Activated CD8-positive, alpha-beta memory T cell treated with anti-CD3 and anti-CD28 coated beads, Interleukin-2, amount 10 ng/mL, durations not matched to agents 7 days and 5 days (primary cell): ENCODE data around the gene DPP6. TPM values are rescaled to one million over a fixed set of nuclear protein-coding genes. Genes with fewer than 3 reads are reported as not detected.

Experiments used
- ATAC-seq: fragments of 150-1000 bp; cut with Tn5 transposase; one replicate; pipeline ENCODE4 v1.10.0; 2021; ENCODE audit warnings: moderate library complexity
- CTCF ChIA-PET: fragments of 350-600 bp; sonication (Branson Sonifier 250); formaldehyde crosslinking; loops from one replicate; lab custom pipeline; 2021; ENCODE audit warnings: antibody characterized with exemption; lab: Charles Lee
- DNase-seq: peaks from one replicate; pipeline ENCODE4 v3.0.0-alpha.2; 2020
- H3K27ac Mint-ChIP-seq: one replicate; pipeline ENCODE4 v1.8.0; 2021; ENCODE audit warnings: mild to moderate bottlenecking, mixed read lengths
- H3K27me3 Mint-ChIP-seq: one replicate; pipeline ENCODE4 v1.8.0; 2021; ENCODE audit warnings: mixed read lengths
- H3K36me3 Mint-ChIP-seq: one replicate; pipeline ENCODE4 v1.8.0; 2021; ENCODE audit warnings: mild to moderate bottlenecking, mixed read lengths
- H3K4me1 Mint-ChIP-seq: one replicate; pipeline ENCODE4 v1.8.0; 2021; ENCODE audit warnings: mixed read lengths
- H3K4me3 Mint-ChIP-seq: one replicate; pipeline ENCODE4 v1.8.0; 2021; ENCODE audit warnings: mild to moderate bottlenecking, moderate library complexity, mixed read lengths
- H3K9me3 Mint-ChIP-seq: one replicate; pipeline ENCODE4 v1.8.0; 2022; ENCODE audit warnings: low read depth, mixed read lengths
- total RNA-seq, 2 experiments: library from RNA; stranded (reverse); gene quantifications; one replicate each; pipeline ENCODE4 v1.2.3, GENCODE V29; 2021

The DPP6 gene
- total RNA-seq, 2 experiments from 2014 or later: not detected

GRCh38 chr7:154860621-154861375 lies 808.6 kb downstream of the DPP6 start:
- peaks cover 8% of the 10 kb centered on the region for H3K27me3 Mint-ChIP-seq
- ATAC-seq (no peak), DNase-seq (no peak)
- H3K27ac Mint-ChIP-seq: no peak overlapping the region
- CTCF ChIA-PET: no interaction called here
- no peak overlapping the region for H3K4me3 Mint-ChIP-seq
- H3K9me3 Mint-ChIP-seq: no peaks in the 10 kb centered on the region
- no peaks in the 10 kb centered on the region for H3K36me3 Mint-ChIP-seq
- H3K4me1 Mint-ChIP-seq: no peaks in the 10 kb centered on the region

GRCh38 chr7:154861589-154861988 lies 809.4 kb downstream of the DPP6 start:
- Mint-ChIP-seq H3K4me1 (no peaks in the 10 kb centered on the region), H3K9me3 (no peaks in the 10 kb centered on the region), H3K27ac (no peak overlapping the region), H3K36me3 (no peaks in the 10 kb centered on the region), H3K27me3 (peaks cover 9% of the 10 kb centered on the region), H3K4me3 (no peak overlapping the region)
- CTCF ChIA-PET: no interaction called here
- no peak for DNase-seq
- ATAC-seq: no peak

- Mint-ChIP-seq H3K4me1 (no peaks in the 10 kb centered on the region), H3K9me3 (no peaks in the 10 kb centered on the region), H3K27me3 (peaks cover 14% of the 10 kb centered on the region), H3K36me3 (no peaks in the 10 kb centered on the region), H3K4me3 (no peak overlapping the region), H3K27ac (no peak overlapping the region)
- CTCF ChIA-PET: no interaction called here
- ATAC-seq (no peak), DNase-seq (no peak)
Observed at GRCh38 chr7:154862153-154862791, 810.1 kb downstream of the DPP6 start.

GRCh38 chr7:154863766-154864522 lies 811.7 kb downstream of the DPP6 start:
- CTCF ChIA-PET: no interaction called here
- Mint-ChIP-seq H3K36me3 (no peaks in the 10 kb centered on the region), H3K4me3 (no peak overlapping the region), H3K9me3 (no peaks in the 10 kb centered on the region), H3K4me1 (no peaks in the 10 kb centered on the region), H3K27ac (no peak overlapping the region), H3K27me3 (peaks cover 28% of the 10 kb centered on the region)
- ATAC-seq (no peak), DNase-seq (no peak)

GRCh38 chr7:154864523-154864891 lies 812.3 kb downstream of the DPP6 start:
- Mint-ChIP-seq H3K27me3 (peaks cover 32% of the 10 kb centered on the region), H3K9me3 (no peaks in the 10 kb centered on the region), H3K4me1 (no peaks in the 10 kb centered on the region), H3K27ac (no peak overlapping the region), H3K4me3 (no peak overlapping the region), H3K36me3 (no peaks in the 10 kb centered on the region)
- no peak for DNase-seq
- CTCF ChIA-PET: no interaction called here
- no peak for ATAC-seq

GRCh38 chr7:154865984-154866685 lies 813.9 kb downstream of the DPP6 start:
- Mint-ChIP-seq H3K27me3 (peaks cover 30% of the 10 kb centered on the region), H3K4me3 (no peak overlapping the region), H3K4me1 (no peaks in the 10 kb centered on the region), H3K36me3 (no peaks in the 10 kb centered on the region), H3K27ac (no peak overlapping the region), H3K9me3 (no peaks in the 10 kb centered on the region)
- CTCF ChIA-PET: no interaction called here
- DNase-seq (no peak), ATAC-seq (no peak)

- Mint-ChIP-seq H3K27ac (no peak overlapping the region), H3K4me3 (no peak overlapping the region), H3K36me3 (no peaks in the 10 kb centered on the region), H3K4me1 (no peaks in the 10 kb centered on the region), H3K27me3 (peaks cover 27% of the 10 kb centered on the region), H3K9me3 (no peaks in the 10 kb centered on the region)
- ATAC-seq (no peak), DNase-seq (no peak)
- CTCF ChIA-PET: no interaction called here
Observed at GRCh38 chr7:154867068-154867467, 814.9 kb downstream of the DPP6 start.

GRCh38 chr7:154868921-154869320 lies 816.7 kb downstream of the DPP6 start:
- CTCF ChIA-PET: no interaction called here
- Mint-ChIP-seq H3K27ac (no peak overlapping the region), H3K27me3 (peaks cover 25% of the 10 kb centered on the region), H3K9me3 (no peaks in the 10 kb centered on the region), H3K4me1 (no peaks in the 10 kb centered on the region), H3K36me3 (no peaks in the 10 kb centered on the region), H3K4me3 (no peak overlapping the region)
- DNase-seq (no peak), ATAC-seq (no peak)

GRCh38 chr7:154869436-154869835 lies 817.2 kb downstream of the DPP6 start:
- Mint-ChIP-seq H3K36me3 (no peaks in the 10 kb centered on the region), H3K27ac (no peak overlapping the region), H3K27me3 (peaks cover 25% of the 10 kb centered on the region), H3K9me3 (no peaks in the 10 kb centered on the region), H3K4me3 (no peak overlapping the region), H3K4me1 (no peaks in the 10 kb centered on the region)
- CTCF ChIA-PET: no interaction called here
- ATAC-seq (no peak), DNase-seq (no peak)

GRCh38 chr7:154871507-154871906 lies 819.3 kb downstream of the DPP6 start:
- no peaks in the 10 kb centered on the region for H3K9me3 Mint-ChIP-seq
- no peak overlapping the region for H3K27ac Mint-ChIP-seq
- no peaks in the 10 kb centered on the region for H3K4me1 Mint-ChIP-seq
- peaks cover 24% of the 10 kb centered on the region for H3K27me3 Mint-ChIP-seq
- H3K36me3 Mint-ChIP-seq: no peaks in the 10 kb centered on the region
- CTCF ChIA-PET: no interaction called here
- DNase-seq: no peak
- no peak overlapping the region for H3K4me3 Mint-ChIP-seq
- no peak for ATAC-seq

- H3K27me3 Mint-ChIP-seq: peaks cover 19% of the 10 kb centered on the region
- H3K27ac Mint-ChIP-seq: no peak overlapping the region
- ATAC-seq (no peak), DNase-seq (no peak)
- H3K36me3 Mint-ChIP-seq: no peaks in the 10 kb centered on the region
- no peaks in the 10 kb centered on the region for H3K9me3 Mint-ChIP-seq
- CTCF ChIA-PET: no interaction called here
- no peaks in the 10 kb centered on the region for H3K4me1 Mint-ChIP-seq
- H3K4me3 Mint-ChIP-seq: no peak overlapping the region
Observed at GRCh38 chr7:154871928-154872750, 819.9 kb downstream of the DPP6 start.

GRCh38 chr7:154872811-154873499 lies 820.8 kb downstream of the DPP6 start:
- Mint-ChIP-seq H3K4me1 (no peaks in the 10 kb centered on the region), H3K27ac (no peak overlapping the region), H3K27me3 (peaks cover 14% of the 10 kb centered on the region), H3K9me3 (no peaks in the 10 kb centered on the region), H3K4me3 (no peak overlapping the region), H3K36me3 (no peaks in the 10 kb centered on the region)
- ATAC-seq: no peak
- CTCF ChIA-PET: no interaction called here
- no peak for DNase-seq
